ENCODE measurements around the gene OSCAR. TPM values are rescaled to one million over a fixed set of nuclear protein-coding genes. Genes with fewer than 3 reads are reported as not detected.

Gene OSCAR
- total RNA-seq, 1 donor from 2014 or later: 1.2 TPM

GRCh38 chr19:54047616-54048015, 53.0 kb downstream of the OSCAR start:
- TF ChIP-seq CTCF (IDR thresholded peaks at IDR 0.05) (no peak), POLR2AphosphoS5 (IDR thresholded peaks at IDR 0.05; ENCODE audit: insufficient read depth in 1 of 2, low read depth in 1 of 2) (no peak), POLR2A (IDR thresholded peaks at IDR 0.05) (no peak)
- no peak overlapping the region for H3K27ac ChIP-seq
- no peak for DNase-seq (ENCODE audit: extremely low spot score in 2 of 2)
- H3K4me3 ChIP-seq: no peak overlapping the region
- intact Hi-C loops (cut with DNase I): no loop called here
- H3K4me1 ChIP-seq: no peaks in the 10 kb centered on the region
- H3K27me3 ChIP-seq: no peaks in the 10 kb centered on the region
- no peaks in the 10 kb centered on the region for H3K9me3 ChIP-seq
- no peaks in the 10 kb centered on the region for H3K36me3 ChIP-seq

- no peak for TF ChIP-seq POLR2A (IDR thresholded peaks at IDR 0.05)
- TF ChIP-seq CTCF (IDR thresholded peaks at IDR 0.05): no peak
- no peak for TF ChIP-seq POLR2AphosphoS5 (IDR thresholded peaks at IDR 0.05; ENCODE audit: insufficient read depth in 1 of 2, low read depth in 1 of 2)
- H3K9me3 ChIP-seq: no peaks in the 10 kb centered on the region
- H3K4me1 ChIP-seq: no peaks in the 10 kb centered on the region
- no peak overlapping the region for H3K4me3 ChIP-seq
- no peaks in the 10 kb centered on the region for H3K36me3 ChIP-seq
- intact Hi-C loops (cut with DNase I): no loop called here
- H3K27ac ChIP-seq: no peak overlapping the region
- no peak for DNase-seq (ENCODE audit: extremely low spot score in 2 of 2)
- H3K27me3 ChIP-seq: no peaks in the 10 kb centered on the region
Observed at GRCh38 chr19:54045771-54046170, 54.8 kb downstream of the OSCAR start.

Other genes with a start within 250 kb of the OSCAR start
- 68.3 TPM for gene MYADM, start 232.9 kb downstream of the OSCAR start, total RNA-seq
- gene PRKCG, start 218.6 kb downstream of the OSCAR start, total RNA-seq: not detected
- not detected for gene CACNG7, start 191.5 kb downstream of the OSCAR start, total RNA-seq
- not detected for gene CACNG8, start 137.9 kb downstream of the OSCAR start, total RNA-seq
- gene CACNG6, start 109.2 kb downstream of the OSCAR start, total RNA-seq: not detected
- gene VSTM1, start 36.9 kb downstream of the OSCAR start, total RNA-seq: not detected
- gene TARM1, start 19.4 kb downstream of the OSCAR start, total RNA-seq: not detected
- 79.3 TPM for gene NDUFA3, start 2.1 kb upstream of the OSCAR start, total RNA-seq
- 13.0 TPM for gene TFPT, start 14.9 kb upstream of the OSCAR start, total RNA-seq
- 44.4 TPM for gene PRPF31, start 15.0 kb upstream of the OSCAR start, total RNA-seq
- 17.7 TPM for gene CNOT3, start 37.0 kb upstream of the OSCAR start, total RNA-seq
- gene LENG1, start 58.9 kb upstream of the OSCAR start, total RNA-seq: 5.4 TPM
- gene TMC4, start 72.4 kb upstream of the OSCAR start, total RNA-seq: 22.3 TPM
- 76.6 TPM for gene MBOAT7, start 88.8 kb upstream of the OSCAR start, total RNA-seq
- 52.3 TPM for gene TSEN34, start 90.5 kb upstream of the OSCAR start, total RNA-seq
- 1,892 TPM for gene RPS9, start 100.1 kb upstream of the OSCAR start, total RNA-seq
- gene LILRB3, start 122.2 kb upstream of the OSCAR start, total RNA-seq: 20.4 TPM
- 1.5 TPM for gene LILRA6, start 142.0 kb upstream of the OSCAR start, total RNA-seq
- gene LILRB5, start 156.5 kb upstream of the OSCAR start, total RNA-seq: 12.3 TPM
- gene LILRB2, start 180.3 kb upstream of the OSCAR start, total RNA-seq: 2.0 TPM
- 2.9 TPM for gene LILRA5, start 212.4 kb upstream of the OSCAR start, total RNA-seq
- not detected for gene LILRA4, start 238.4 kb upstream of the OSCAR start, total RNA-seq